Ovary (tissue), 3 donors: ENCODE measurements around the gene IQCM.

Experiments used
- CTCF ChIP-seq, 3 donors: fragments of 450-650 bp in 2 of 3; fragments of 200-600 bp in 1 of 3; IDR thresholded peaks; one replicate each; pipeline versions ENCODE4 v1.5.1 to v1.8.0; 2016 to 2022; ENCODE audit warnings: antibody characterized with exemption in 3 of 3, mild to moderate bottlenecking in 1 of 3
- POLR2A ChIP-seq: fragments of 450-650 bp; IDR thresholded peaks from one replicate; pipeline ENCODE4 v1.6.1; 2017; ENCODE audit warnings: antibody characterized with exemption, mild to moderate bottlenecking, moderate library complexity
- donor health status: DM: no; HTN: no; CAD: no.

DNA sequence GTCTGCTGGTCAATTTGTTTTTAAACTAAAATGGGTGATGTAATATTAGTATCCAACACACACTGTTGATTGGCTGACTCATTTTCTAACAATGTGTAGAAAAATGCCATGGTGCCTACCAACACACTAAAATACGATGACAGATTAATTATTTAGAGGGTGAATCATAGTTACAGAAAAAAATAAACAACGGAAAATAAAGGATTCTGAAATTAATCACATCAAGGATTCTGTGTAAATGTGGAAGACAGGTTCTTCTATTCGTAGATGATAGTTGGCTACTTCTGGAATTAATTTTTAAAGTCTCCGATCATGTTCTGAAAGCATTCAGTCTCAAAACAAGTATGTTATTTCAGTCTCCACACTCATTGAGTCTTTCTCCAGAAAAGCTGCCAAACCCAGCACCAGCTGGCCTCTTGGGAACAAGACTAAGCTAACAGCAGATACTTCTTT, 8.2 kb upstream of the IQCM start:
- TF ChIP-seq POLR2A (no peak), CTCF (IDR thresholded peaks at IDR 0.05) (no peak)
